AG10803 (cell line): ENCODE results near the gene CCT5.
"Not testable (repeated sequence)": the region's sequence is repeated elsewhere in the genome, so short reads cannot be mapped to it uniquely, and the experiment has no call there.

Experiments
- DNase-seq: peaks from one replicate; pipeline ENCODE4 v3.0.0; 2010; ENCODE audit warnings: low read depth
- H3K4me3 ChIP-seq: 2 replicates; pipeline ENCODE4 v1.5.1; 2011; ENCODE audit warnings: mild to moderate bottlenecking, low read length, control low read depth
- TF ChIP-seq, protein P1 (sequence below): conservative IDR thresholded peaks from 2 replicates; pipeline ENCODE4 v1.5.1; 2011; ENCODE audit warnings: mild to moderate bottlenecking, low read length, control low read depth, inconsistent platforms

Gene CCT5

DNA sequence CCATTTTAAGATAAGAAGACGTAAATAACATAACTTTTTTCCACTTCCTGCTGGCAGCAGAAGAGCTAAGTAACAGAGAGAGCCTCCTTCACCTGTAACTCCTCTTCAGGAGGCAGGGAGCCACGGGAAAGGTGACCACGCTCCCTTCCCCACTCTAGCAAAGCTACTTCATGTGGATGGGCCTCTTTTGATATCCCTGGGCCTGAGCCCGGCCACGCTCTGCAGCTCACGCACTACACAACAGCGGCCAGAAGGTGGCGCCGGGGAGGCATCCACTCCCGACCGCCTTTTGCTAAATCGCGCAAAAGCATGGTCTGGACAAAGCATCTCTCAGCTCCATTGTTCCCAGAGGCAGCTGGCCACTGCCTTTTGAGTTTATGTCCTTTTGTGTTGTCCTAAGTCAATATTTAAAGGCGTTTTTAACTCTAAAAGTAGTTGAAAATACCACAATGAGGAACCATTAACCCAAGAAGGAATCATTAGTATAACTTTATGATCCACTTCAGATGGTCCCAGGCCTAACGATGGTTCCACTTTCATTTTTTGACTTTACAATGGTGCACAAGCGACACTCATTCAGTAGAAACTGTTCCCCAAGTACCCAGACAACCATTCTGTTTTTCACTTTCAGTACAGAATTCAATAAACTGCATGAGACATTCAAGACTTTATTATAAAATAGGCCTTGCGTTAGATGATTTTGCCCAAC is 34.0 kb downstream of the CCT5 start:
- H3K4me3 ChIP-seq, result no peak overlapping the region
- peak; percentile 65 for DNase-seq

DNA sequence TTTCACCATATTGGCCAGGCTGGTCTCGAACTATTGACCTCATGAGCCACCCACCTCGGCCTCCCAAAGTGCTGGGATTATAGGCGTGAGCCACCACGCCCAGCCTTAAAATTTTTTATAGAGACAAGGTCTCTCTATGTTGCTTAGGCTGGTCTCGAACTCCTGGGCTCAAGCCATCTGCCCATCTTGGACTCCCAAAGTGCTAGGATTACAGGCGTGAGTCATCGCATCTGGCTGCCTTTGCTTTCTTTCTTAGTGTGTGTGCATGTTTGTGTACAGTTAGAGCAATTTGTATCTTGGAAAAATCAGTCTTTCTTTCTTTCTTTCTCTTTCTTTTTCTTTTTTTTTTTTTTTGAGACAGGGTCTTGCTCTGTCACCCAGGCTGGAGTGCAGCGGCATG is 35.3 kb downstream of the CCT5 start:
- H3K4me3 ChIP-seq, result not testable (repeated sequence)
- DNase-seq, result peak; percentile 30

More for the DNA sequence above, 34.0 kb downstream of the CCT5 start:
- TF ChIP-seq, protein P1, sequence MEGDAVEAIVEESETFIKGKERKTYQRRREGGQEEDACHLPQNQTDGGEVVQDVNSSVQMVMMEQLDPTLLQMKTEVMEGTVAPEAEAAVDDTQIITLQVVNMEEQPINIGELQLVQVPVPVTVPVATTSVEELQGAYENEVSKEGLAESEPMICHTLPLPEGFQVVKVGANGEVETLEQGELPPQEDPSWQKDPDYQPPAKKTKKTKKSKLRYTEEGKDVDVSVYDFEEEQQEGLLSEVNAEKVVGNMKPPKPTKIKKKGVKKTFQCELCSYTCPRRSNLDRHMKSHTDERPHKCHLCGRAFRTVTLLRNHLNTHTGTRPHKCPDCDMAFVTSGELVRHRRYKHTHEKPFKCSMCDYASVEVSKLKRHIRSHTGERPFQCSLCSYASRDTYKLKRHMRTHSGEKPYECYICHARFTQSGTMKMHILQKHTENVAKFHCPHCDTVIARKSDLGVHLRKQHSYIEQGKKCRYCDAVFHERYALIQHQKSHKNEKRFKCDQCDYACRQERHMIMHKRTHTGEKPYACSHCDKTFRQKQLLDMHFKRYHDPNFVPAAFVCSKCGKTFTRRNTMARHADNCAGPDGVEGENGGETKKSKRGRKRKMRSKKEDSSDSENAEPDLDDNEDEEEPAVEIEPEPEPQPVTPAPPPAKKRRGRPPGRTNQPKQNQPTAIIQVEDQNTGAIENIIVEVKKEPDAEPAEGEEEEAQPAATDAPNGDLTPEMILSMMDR, result peak; percentile 92

DNA sequence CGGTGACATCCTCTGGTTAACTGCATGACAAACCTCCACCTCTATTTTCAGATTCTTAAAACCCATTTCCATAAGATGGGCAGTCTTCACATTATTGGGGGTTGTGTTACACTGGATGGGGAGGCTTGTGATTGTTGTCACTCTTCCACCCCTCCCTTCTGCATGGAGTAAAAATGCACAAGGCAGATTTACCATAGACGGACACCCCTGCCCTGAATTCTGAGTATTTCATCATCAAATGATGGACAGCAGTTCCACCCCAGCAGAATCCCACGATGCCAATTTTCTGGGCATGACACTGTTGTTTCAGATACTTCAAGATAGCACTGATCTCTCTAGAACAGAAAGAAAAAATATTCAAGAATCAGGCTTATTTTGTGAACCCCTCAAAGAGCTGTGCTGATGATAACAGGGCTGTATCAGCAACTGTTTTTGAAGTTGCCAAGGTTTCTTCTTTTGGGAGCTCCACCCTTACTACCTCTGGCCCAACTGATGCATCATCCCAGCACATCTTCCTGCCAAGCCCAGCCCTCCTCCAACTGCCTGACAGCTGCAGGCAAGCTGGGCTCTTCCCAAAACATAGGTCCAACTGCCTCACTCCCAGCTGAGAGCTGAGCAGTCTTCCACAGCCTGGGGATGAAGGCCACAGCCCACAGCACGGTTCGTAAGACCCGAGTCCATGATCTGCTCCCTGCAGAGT is 36.2 kb downstream of the CCT5 start:
- TF ChIP-seq, protein P1, result no peak
- no peak overlapping the region for H3K4me3 ChIP-seq
- DNase-seq, result peak; percentile 61

DNA sequence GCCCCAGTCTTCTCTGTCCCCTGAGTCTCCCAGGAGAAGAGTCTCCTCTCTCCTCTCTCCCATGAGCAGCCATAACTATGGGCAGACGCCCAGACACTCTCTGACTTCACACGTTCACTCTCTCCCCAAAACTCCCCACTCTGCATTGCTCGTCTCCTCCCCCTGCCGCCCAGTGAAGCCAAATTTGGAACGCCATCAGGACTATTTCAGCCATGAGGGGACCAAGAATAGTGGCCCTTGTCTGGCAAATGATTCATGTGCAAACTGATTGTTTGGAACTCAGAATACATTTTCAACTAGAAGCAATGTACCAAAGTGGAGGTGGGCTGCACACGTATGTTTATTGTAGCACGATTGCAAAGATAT is 36.8 kb downstream of the CCT5 start:
- no peak for DNase-seq
- TF ChIP-seq, protein P1, result no peak
- H3K4me3 ChIP-seq, result no peak overlapping the region

DNA sequence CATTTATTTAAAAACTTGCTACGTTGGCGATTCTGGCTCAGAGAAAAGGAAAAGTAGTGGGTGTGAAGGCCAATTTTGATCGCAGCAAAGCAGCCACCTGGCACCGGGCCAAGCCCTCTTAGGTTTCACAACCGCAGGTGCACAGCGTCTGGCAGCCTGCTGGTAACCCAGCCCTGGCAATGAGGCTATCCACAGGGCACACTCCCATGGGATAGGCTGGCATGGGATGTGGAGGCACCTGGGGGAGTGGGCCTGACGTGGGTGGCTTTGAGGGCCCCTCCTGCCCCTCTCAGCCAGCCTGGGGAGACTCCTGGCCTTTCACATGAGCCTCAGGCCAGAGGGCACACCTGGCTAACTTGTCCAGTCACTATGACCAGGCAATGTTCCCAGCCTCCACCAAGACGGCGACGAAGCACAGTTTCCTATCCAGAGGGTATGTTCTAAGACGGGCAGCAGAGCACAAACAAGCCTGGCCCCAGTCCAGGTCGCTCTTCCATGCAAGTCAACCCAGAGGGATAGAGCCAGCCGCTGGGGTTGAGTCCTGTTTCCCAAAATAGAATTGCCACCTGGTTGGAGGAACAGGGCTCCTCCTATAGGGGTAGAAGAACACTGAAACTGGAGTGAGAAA is 38.6 kb downstream of the CCT5 start:
- no peak overlapping the region for H3K4me3 ChIP-seq

DNA sequence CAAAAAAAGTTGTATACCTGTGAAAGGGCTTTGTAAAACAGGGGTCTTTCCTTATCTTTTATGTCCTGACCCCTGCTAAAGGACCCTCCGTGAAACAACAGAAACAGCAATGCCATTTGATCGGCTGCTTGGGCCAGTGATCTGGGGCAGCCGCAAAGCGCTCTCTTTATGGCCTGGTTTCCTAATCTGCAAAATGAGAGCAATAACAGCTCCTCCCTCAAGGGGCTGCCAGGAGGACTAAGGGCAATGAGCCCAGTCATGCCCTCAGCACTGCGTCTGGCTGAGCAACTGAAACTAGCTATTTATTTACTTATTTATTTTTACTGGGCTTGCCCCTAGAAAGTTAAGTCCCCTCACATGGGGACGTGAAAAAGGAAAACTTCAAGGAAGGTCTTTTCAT is 39.3 kb downstream of the CCT5 start:
- TF ChIP-seq, protein P1, result peak; percentile 39
- no peak overlapping the region for H3K4me3 ChIP-seq
- peak; percentile 67 for DNase-seq

More for the DNA sequence above, 38.6 kb downstream of the CCT5 start:
- TF ChIP-seq, protein P1, result no peak
- DNase-seq, result no peak

DNA sequence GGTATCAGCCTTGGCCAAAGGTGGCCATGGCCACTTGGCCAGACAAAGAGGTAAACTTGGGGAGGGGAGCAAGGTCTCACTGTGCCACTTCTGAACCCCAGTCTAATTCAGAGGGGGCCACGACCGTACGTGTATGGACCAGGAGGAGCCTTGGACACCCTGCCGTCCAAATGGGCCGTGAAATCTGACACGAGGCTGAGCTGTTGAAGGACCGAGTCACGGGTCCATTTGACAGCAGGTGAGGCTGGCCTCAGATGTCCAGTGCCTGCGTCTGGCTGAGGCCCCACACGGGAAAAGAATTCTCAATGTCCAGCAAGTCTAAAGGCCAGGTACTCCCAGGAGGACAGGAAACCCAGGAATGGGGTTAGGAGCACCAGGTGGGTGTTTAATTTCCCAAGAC is 39.9 kb downstream of the CCT5 start:
- no peak overlapping the region for H3K4me3 ChIP-seq
- TF ChIP-seq, protein P1, result no peak
- no peak for DNase-seq
